ENCODE measurements around the gene SNPH.

Gene SNPH

DNA sequence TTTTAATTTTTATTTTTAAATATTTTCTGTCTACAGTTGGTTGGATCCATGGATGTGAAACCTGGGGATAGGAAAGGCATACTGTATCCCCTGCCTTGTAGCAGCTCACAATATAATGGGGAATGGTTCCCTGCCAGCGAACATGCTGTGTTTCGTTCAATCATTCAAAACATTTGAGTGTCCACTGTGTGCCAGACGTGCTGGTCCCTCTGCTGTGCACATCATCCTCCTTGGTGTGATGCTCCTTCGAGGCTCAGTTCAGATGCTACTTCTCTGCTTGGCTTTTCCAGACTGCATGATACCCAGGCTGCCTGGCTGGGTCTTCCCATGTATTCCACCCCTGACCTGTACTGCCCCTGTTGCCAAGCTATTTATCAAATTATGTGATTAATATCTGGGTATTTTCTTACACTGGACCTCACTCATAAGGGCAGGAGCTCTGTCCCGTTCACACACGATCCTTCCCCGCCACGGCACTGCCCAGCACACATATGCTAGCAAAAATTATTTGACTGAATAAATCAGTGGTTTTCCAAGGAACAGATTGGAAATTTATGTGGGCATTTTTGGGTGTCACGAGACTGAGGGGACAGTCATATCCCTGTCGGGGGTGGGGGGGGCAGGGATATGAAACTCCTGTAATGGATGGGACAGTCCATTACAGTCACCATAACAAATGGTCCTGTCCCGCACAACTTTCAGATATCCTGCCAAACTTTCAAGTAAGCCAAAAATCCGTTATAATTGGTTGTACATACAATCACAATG, 57.9 kb downstream of the SNPH start:
- TF ChIP-seq, protein P1, sequence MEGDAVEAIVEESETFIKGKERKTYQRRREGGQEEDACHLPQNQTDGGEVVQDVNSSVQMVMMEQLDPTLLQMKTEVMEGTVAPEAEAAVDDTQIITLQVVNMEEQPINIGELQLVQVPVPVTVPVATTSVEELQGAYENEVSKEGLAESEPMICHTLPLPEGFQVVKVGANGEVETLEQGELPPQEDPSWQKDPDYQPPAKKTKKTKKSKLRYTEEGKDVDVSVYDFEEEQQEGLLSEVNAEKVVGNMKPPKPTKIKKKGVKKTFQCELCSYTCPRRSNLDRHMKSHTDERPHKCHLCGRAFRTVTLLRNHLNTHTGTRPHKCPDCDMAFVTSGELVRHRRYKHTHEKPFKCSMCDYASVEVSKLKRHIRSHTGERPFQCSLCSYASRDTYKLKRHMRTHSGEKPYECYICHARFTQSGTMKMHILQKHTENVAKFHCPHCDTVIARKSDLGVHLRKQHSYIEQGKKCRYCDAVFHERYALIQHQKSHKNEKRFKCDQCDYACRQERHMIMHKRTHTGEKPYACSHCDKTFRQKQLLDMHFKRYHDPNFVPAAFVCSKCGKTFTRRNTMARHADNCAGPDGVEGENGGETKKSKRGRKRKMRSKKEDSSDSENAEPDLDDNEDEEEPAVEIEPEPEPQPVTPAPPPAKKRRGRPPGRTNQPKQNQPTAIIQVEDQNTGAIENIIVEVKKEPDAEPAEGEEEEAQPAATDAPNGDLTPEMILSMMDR (IDR thresholded peaks at IDR 0.05; ENCODE audit: unreplicated experiment in 3 of 3): no peak
- Mint-ChIP-seq H3K27me3 (ENCODE audit: low read depth) (no peaks in the 10 kb centered on the region), H3K27ac (peak overlapping the region in 2 of 3 experiments; percentile 45 to 55), H3K4me1 (no peaks in the 10 kb centered on the region), H3K9me3 (no peaks in the 10 kb centered on the region), H3K36me3 (ENCODE audit: low read depth) (no peaks in the 10 kb centered on the region), H3K4me3 (peak overlapping the region in 2 of 3 experiments; percentile 47 to 55)

DNA sequence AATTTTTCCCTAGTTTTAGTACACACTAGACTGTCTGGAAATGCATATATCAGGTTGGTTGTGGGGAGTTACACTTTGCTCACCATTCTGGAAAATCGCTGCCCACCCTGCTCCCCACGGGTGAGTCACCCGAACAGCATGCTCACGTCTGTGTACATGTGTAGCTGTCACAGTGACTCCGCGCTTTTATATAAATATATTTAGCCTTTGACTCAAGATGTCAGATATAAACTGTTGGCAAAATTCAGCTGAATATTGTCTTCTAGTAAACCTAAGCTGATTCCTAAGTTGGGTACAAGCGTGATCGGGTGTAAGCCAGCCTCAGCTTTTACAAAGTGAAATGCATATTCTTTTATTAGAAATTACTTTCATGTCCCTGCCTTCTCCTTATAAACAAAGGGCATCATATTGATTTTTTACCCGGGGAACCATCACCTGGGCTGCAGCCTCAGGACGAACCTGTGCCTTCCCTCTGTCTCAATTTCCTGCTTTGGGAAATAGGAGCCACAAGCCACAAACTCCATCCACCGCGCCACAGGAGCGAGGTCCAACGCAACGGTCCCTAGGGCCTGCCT, 58.6 kb downstream of the SNPH start:
- H3K4me3 Mint-ChIP-seq: peak overlapping the region in 1 of 3 experiments; percentile 26
- H3K9me3 Mint-ChIP-seq: no peaks in the 10 kb centered on the region
- TF ChIP-seq, protein P1 (IDR thresholded peaks at IDR 0.05; ENCODE audit: unreplicated experiment in 3 of 3): no peak
- H3K4me1 Mint-ChIP-seq: peaks cover 6% of the 10 kb centered on the region
- no peaks in the 10 kb centered on the region for H3K36me3 Mint-ChIP-seq (ENCODE audit: low read depth)
- no peaks in the 10 kb centered on the region for H3K27me3 Mint-ChIP-seq (ENCODE audit: low read depth)
- no peak overlapping the region for H3K27ac Mint-ChIP-seq

DNA sequence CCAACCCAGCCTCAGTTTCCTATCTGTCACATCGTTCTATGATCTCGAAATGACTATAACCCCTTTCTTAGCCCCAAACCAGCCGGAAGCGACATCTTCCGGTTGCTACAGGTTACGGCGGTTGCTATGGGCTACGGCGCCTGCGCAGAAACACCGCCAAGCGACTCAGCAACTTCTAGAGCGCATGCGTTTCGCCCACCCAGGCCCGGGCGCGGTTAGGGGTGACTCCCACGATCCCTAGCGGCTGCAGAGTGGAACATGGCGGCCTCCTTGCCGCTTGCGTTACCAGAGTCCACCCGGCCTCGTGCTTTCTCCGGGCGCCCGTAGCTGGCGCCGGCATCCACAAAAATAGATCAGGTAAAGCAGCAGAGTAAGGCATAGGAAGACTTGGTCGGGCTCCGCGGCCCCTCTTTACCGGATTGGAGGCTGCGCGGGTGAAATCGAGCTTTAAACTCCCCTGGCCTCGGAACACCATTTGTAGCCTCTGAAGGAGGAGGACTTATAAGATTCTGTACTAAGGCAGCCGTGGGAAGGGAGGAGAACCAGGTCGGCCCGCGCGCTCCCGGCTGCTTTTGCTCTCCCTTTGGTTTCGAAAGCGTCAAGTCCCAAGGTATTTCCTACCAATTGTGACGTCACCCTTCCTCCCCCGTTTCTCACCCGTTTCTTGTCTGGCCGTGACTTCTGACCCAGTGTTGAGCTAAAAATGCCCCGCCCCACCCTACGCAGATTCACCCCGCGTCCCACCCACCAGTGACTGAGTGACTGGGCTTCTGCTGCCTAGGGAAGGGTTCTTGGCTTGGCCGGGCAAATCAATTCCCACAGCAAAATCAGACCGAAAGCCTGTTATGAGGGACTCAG, 59.3 kb downstream of the SNPH start:
- no peaks in the 10 kb centered on the region for H3K36me3 Mint-ChIP-seq (ENCODE audit: low read depth)
- TF ChIP-seq, protein P1 (IDR thresholded peaks at IDR 0.05; ENCODE audit: unreplicated experiment in 3 of 3): no peak
- H3K4me3 Mint-ChIP-seq: no peak overlapping the region
- no peaks in the 10 kb centered on the region for H3K9me3 Mint-ChIP-seq
- H3K4me1 Mint-ChIP-seq: peaks cover 7% of the 10 kb centered on the region
- H3K27ac Mint-ChIP-seq: no peak overlapping the region
- no peaks in the 10 kb centered on the region for H3K27me3 Mint-ChIP-seq (ENCODE audit: low read depth)

DNA sequence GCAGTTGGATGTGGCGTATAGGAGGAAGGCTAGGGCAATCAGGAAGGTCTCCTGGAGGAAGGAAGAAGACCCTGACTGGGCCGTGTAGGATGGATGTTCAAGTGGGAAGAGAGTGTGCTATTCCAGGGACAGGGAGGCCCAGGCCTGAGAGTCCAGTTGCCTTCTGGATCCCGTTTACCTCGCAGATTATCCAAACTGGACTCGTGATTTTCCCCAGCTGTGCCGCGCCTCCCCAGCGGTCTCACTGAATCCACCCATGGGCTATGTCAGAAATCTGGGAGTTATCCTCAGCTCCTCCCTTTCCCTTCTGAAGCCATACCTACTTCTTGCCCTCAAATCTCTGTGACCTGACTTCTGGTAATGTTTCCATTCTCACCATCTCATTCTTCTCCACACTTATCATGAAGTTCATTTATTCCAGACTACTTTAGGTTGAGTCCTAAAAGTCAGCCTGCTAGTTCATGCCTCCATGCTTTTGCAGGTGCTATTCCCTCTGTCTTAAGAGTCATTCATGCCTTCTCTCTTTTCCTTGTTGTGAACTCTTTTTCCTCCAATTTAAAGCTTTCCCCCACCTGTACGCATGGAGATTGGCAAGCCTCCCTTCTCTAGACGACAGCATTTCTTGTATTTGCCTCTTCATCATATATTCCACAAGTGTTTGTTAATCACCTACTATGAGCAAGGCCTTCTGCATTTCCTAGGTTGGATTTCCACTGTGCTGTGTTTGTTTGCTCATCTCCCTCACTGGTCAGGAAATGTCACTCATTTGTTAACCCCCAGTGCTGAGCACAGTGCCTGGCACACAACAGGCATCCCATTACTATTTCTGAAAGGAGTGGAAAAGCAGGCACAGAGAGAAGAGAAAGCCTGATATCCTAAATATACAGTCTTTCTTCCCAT, 60.2 kb downstream of the SNPH start:
- TF ChIP-seq, protein P1 (IDR thresholded peaks at IDR 0.05; ENCODE audit: unreplicated experiment in 3 of 3): no peak
- Mint-ChIP-seq H3K4me3 (no peak overlapping the region), H3K27ac (no peak overlapping the region)

DNA sequence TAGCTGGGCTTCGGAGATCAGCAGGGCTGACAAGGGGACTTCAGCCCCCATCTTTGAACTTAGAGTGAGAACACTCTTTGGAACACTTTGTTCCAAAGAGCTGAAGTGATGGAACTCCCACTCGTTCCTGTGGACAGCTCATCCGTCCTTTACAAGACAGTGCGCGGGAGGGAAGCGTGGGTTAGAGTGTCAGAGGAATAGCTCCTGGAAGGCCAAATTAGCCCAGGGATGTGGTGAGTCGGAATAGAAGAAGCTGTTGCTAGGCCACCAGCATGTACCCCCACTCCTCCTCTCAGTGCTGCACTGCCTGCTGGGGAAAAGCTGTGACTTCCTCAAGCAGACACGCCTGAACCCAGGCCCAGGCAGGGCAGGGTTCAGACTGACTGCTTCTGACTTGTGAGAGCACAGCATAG, 61.2 kb downstream of the SNPH start:
- TF ChIP-seq, protein P1 (IDR thresholded peaks at IDR 0.05; ENCODE audit: unreplicated experiment in 3 of 3): no peak
- peaks cover 4% of the 10 kb centered on the region for H3K36me3 Mint-ChIP-seq (ENCODE audit: low read depth)
- no peaks in the 10 kb centered on the region for H3K9me3 Mint-ChIP-seq
- H3K4me3 Mint-ChIP-seq: no peak overlapping the region
- no peak overlapping the region for H3K27ac Mint-ChIP-seq
- peaks cover 7% of the 10 kb centered on the region for H3K4me1 Mint-ChIP-seq
- H3K27me3 Mint-ChIP-seq (ENCODE audit: low read depth): no peaks in the 10 kb centered on the region

More for the DNA sequence above, 60.2 kb downstream of the SNPH start:
- Mint-ChIP-seq H3K27me3 (ENCODE audit: low read depth) (no peaks in the 10 kb centered on the region), H3K36me3 (ENCODE audit: low read depth) (no peaks in the 10 kb centered on the region), H3K9me3 (no peaks in the 10 kb centered on the region), H3K4me1 (peaks cover 7% of the 10 kb centered on the region)

All from nephron (organoid).